SK-N-SH (cell line): ENCODE data around the gene AUTS2. TPM values are rescaled to one million over a fixed set of nuclear protein-coding genes. Genes with fewer than 3 reads are reported as not detected.

ENCODE experiments used
- CTCF ChIA-PET: fragments of 300-600, 350-600 bp; formaldehyde crosslinking; extraction: SDS; loops from one replicate; lab custom pipeline; 2021; lab: Yijun Ruan, JAX
- POLR2A ChIA-PET: fragments of 350-600 bp; sonication (Branson Sonifier 250); formaldehyde crosslinking; extraction: SDS; loops from one replicate; lab custom pipeline; 2020; ENCODE audit warnings: antibody characterized with exemption, inconsistent platforms; lab: Yijun Ruan, JAX
- DNase-seq: peaks from one replicate; pipeline ENCODE4 v3.0.0; 2012
- H2AFZ ChIP-seq: fragments of 200-600 bp; sonication (generic); 2 replicates; pipeline ENCODE4 v1.8.1; 2016; ENCODE audit warnings: antibody characterized with exemption, mild to moderate bottlenecking, low read depth
- H3F3A ChIP-seq: fragments of 200-600 bp; sonication (generic); replicated peaks from 2 replicates; pipeline ENCODE3; 2016; ENCODE audit warnings: antibody characterized with exemption, mild to moderate bottlenecking; ENCODE audit not compliant: insufficient read depth
- H3K27ac ChIP-seq, 2 experiments: fragments of 200-500 bp in 1 of 2; fragments of 200-600 bp in 1 of 2; sonication (Bioruptor generic) in 1 of 2; sonication (generic), shearing (Covaris generic) in 1 of 2; 2 replicates each; pipeline versions ENCODE4 v1.5.1 to v1.6.1; 2014 to 2016; ENCODE audit warnings: low read depth in 2 of 2, inconsistent platforms in 1 of 2, low read length in 1 of 2, mild to moderate bottlenecking in 1 of 2, mixed read lengths in 1 of 2
- H3K27me3 ChIP-seq: fragments of 200-600 bp; sonication (generic), shearing (Covaris generic); 2 replicates; pipeline ENCODE4 v1.6.1; 2016; ENCODE audit warnings: mixed run types; ENCODE audit not compliant: insufficient read depth
- H3K36me3 ChIP-seq, 2 experiments: fragments of 200-500 bp in 1 of 2; fragments of 200-600 bp in 1 of 2; sonication (Bioruptor generic) in 1 of 2; sonication (generic) in 1 of 2; replicated peaks in 1 of 2; 2 replicates each; pipeline versions ENCODE3 to v1.5.1; 2014 to 2016; ENCODE audit warnings: low read length in 1 of 2, mild to moderate bottlenecking in 1 of 2; ENCODE audit not compliant: insufficient read depth in 2 of 2, control insufficient read depth in 1 of 2
- H3K4me1 ChIP-seq, 2 experiments: fragments of 200-500 bp in 1 of 2; fragments of 200-600 bp in 1 of 2; sonication (Bioruptor generic) in 1 of 2; sonication (generic), shearing (Covaris generic) in 1 of 2; 2 replicates each; pipeline versions ENCODE4 v1.5.1 to v1.6.1; 2014 to 2016; ENCODE audit warnings: low read depth in 1 of 2, low read length in 1 of 2, mixed run types in 1 of 2; ENCODE audit not compliant: insufficient read depth in 2 of 2, control insufficient read depth in 1 of 2
- H3K4me2 ChIP-seq: fragments of 200-600 bp; sonication (generic), shearing (Covaris generic); 2 replicates; pipeline ENCODE4 v1.6.1; 2017; ENCODE audit warnings: mixed run types
- H3K4me3 ChIP-seq, 2 experiments: fragments of 200-500 bp in 1 of 2; fragments of 200-600 bp in 1 of 2; sonication (Bioruptor generic) in 1 of 2; sonication (generic), shearing (Covaris generic) in 1 of 2; 2 replicates each; pipeline versions ENCODE4 v1.5.1 to v1.8.1; 2014 to 2016; ENCODE audit warnings: low read depth in 2 of 2, inconsistent platforms in 1 of 2, low read length in 1 of 2, mild to moderate bottlenecking in 1 of 2, mixed read lengths in 1 of 2, moderate library complexity in 1 of 2
- H3K79me2 ChIP-seq: fragments of 200-600 bp; sonication (generic); 2 replicates; pipeline ENCODE4 v1.8.1; 2017; ENCODE audit warnings: mild to moderate bottlenecking; ENCODE audit not compliant: insufficient read depth
- H3K9ac ChIP-seq: fragments of 200-600 bp; sonication (generic); 2 replicates; pipeline ENCODE4 v1.6.1; 2017; ENCODE audit warnings: mixed run types
- H3K9me2 ChIP-seq: fragments of 200-600 bp; sonication (generic); 2 replicates; pipeline ENCODE4 v1.6.1; 2017; ENCODE audit warnings: mixed run types
- H3K9me3 ChIP-seq: fragments of 200-600 bp; sonication (generic); 2 replicates; pipeline ENCODE4 v1.6.1; 2017; ENCODE audit warnings: mixed run types, mild to moderate bottlenecking, moderate library complexity
- H4K20me1 ChIP-seq: fragments of 200-600 bp; sonication (generic); 2 replicates; pipeline ENCODE4 v1.6.1; 2017; ENCODE audit warnings: mild to moderate bottlenecking, mixed run types; ENCODE audit not compliant: insufficient read depth
- ELF1 ChIP-seq: IDR thresholded peaks from 2 replicates; pipeline ENCODE4 v1.4.0; 2012
- FOSL2 ChIP-seq: IDR thresholded peaks from 2 replicates; pipeline ENCODE4 v1.4.0; 2012; ENCODE audit warnings: low read depth, mild to moderate bottlenecking, moderate library complexity, borderline replicate concordance
- FOXJ3 ChIP-seq: sonication (generic); formaldehyde crosslinking; IDR thresholded peaks from 2 replicates; pipeline ENCODE4 v1.5.1; 2020; ENCODE audit warnings: mild to moderate bottlenecking, missing genetic modification reagents
- FOXM1 ChIP-seq: IDR thresholded peaks from 2 replicates; pipeline ENCODE4 v1.4.0; 2012; ENCODE audit warnings: low read depth, mild to moderate bottlenecking
- GATA2 ChIP-seq: sonication (generic); formaldehyde crosslinking; IDR thresholded peaks from 2 replicates; pipeline ENCODE4 v1.5.0; 2020; ENCODE audit warnings: mild to moderate bottlenecking, missing genetic modification reagents
- MXI1 ChIP-seq: IDR thresholded peaks from 2 replicates; pipeline ENCODE4 v1.6.1; 2012; ENCODE audit warnings: mild to moderate bottlenecking, low read depth, low read length, improper control_type of control experiment
- NFIC ChIP-seq: IDR thresholded peaks from 2 replicates; pipeline ENCODE4 v1.4.0; 2012; ENCODE audit warnings: borderline replicate concordance
- POLR2AphosphoS5 ChIP-seq: IDR thresholded peaks from 2 replicates; pipeline ENCODE4 v1.6.1; 2012; ENCODE audit warnings: low read depth, low read length
- RAD21 ChIP-seq: IDR thresholded peaks from 2 replicates; pipeline ENCODE4 v1.6.1; 2012; ENCODE audit warnings: mild to moderate bottlenecking, low read length
- RCOR1 ChIP-seq: fragments of 150-350 bp; IDR thresholded peaks from 2 replicates; pipeline ENCODE4 v1.6.1; 2017; ENCODE audit warnings: antibody characterized with exemption, low read length
- SMC3 ChIP-seq: IDR thresholded peaks from 2 replicates; pipeline ENCODE4 v1.6.1; 2012; ENCODE audit warnings: low read depth, low read length, improper control_type of control experiment
- USF2 ChIP-seq: fragments of 150-350 bp; IDR thresholded peaks from 2 replicates; pipeline ENCODE4 v1.6.1; 2017; ENCODE audit warnings: antibody characterized with exemption, low read length, low read depth, borderline replicate concordance
- WGBS: methylation state at CpG from one replicate; pipeline ENCODE4 v1.1.6; 2017; ENCODE audit warnings: low lambda C conversion rate; 5-methylcytosine and 5-hydroxymethylcytosine counted together
- polyA plus RNA-seq, 3 experiments: library from polyadenylated mRNA; depleted of rRNA; stranded (reverse); fragments of >200 nt; gene quantifications; 2 replicates each; pipeline ENCODE4 v1.2.3, GENCODE V29; 2012
- TF ChIP-seq, protein P1 (sequence below): fragments of 150-350 bp; IDR thresholded peaks from 2 replicates; pipeline ENCODE4 v1.6.1; 2016; ENCODE audit warnings: mild to moderate bottlenecking, low read depth, low read length
- TF ChIP-seq, protein P2 (sequence below): IDR thresholded peaks from 2 replicates; pipeline ENCODE4 v1.4.0; 2012; ENCODE audit warnings: low read depth, borderline replicate concordance
- TF ChIP-seq, protein P3 (sequence below): IDR thresholded peaks from 2 replicates; pipeline ENCODE4 v1.4.0; 2012; ENCODE audit warnings: low read depth
- TF ChIP-seq, protein P4 (sequence below): IDR thresholded peaks from 2 replicates; pipeline ENCODE4 v1.6.1; 2012; ENCODE audit warnings: mild to moderate bottlenecking, low read depth, low read length, moderate library complexity

The AUTS2 gene
- polyA plus RNA-seq, 1 of the 3 experiments (the other 2 are of a cell fraction): 15.6 TPM

DNA sequence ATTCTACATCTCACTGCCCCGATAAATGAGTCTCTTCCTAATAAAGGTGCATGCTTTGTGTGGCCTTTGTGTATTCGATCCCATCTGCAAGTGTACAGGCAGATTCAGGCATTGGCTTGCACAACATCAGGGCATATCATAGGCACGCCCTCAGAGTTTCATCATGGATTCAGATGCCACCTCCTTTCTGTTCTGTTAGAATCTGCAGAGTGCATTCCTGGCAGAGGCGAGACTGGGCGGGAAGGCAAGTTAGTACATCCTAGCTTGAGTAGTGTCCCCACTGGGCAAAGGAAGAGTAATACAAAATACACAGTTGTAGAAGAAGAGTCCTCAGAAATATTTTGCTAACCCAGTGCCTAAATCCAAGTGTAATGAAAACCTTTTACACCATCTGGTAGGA, 1187.2 kb downstream of the AUTS2 start:
- Histone ChIP-seq H3K4me2 (no peak overlapping the region), H3K4me1 (no peaks in the 10 kb centered on the region), H3K27me3 (no peaks in the 10 kb centered on the region), H3K4me3 (no peak overlapping the region), H3K36me3 (peaks cover 81 to 91% of the 10 kb centered on the region in 2 experiments), H4K20me1 (peaks cover 6% of the 10 kb centered on the region; the same call in 1 of the 2 replicates), H2AFZ (no peak overlapping the region), H3K9me2 (no peaks in the 10 kb centered on the region), H3F3A (peaks cover 4% of the 10 kb centered on the region), H3K9ac (no peak overlapping the region), H3K27ac (no peak overlapping the region), H3K9me3 (no peaks in the 10 kb centered on the region), H3K79me2 (no peaks in the 10 kb centered on the region)
- no peak for DNase-seq
- 87% methylated on average over 5 of the region's 5 CpGs for WGBS
- TF ChIP-seq RCOR1 (no peak), FOSL2 (no peak), ELF1 (no peak), USF2 (no peak), POLR2AphosphoS5 (no peak), FOXJ3 (no peak), MXI1 (no peak), FOXM1 (no peak)
- TF ChIP-seq, protein P1, sequence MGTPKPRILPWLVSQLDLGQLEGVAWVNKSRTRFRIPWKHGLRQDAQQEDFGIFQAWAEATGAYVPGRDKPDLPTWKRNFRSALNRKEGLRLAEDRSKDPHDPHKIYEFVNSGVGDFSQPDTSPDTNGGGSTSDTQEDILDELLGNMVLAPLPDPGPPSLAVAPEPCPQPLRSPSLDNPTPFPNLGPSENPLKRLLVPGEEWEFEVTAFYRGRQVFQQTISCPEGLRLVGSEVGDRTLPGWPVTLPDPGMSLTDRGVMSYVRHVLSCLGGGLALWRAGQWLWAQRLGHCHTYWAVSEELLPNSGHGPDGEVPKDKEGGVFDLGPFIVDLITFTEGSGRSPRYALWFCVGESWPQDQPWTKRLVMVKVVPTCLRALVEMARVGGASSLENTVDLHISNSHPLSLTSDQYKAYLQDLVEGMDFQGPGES: no peak
- TF ChIP-seq, protein P2, sequence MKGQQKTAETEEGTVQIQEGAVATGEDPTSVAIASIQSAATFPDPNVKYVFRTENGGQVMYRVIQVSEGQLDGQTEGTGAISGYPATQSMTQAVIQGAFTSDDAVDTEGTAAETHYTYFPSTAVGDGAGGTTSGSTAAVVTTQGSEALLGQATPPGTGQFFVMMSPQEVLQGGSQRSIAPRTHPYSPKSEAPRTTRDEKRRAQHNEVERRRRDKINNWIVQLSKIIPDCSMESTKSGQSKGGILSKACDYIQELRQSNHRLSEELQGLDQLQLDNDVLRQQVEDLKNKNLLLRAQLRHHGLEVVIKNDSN: no peak
- TF ChIP-seq, protein P3, sequence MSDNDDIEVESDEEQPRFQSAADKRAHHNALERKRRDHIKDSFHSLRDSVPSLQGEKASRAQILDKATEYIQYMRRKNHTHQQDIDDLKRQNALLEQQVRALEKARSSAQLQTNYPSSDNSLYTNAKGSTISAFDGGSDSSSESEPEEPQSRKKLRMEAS: no peak
- CTCF ChIA-PET: interaction anchor here (0.8 kb wide), 1 partner anchor 8 kb away, joined by 3 read pairs; no protein-coding TSS in a partner anchor
- POLR2A ChIA-PET: no interaction called here

GRCh38 chr7:70786076-70786475, 1187.8 kb downstream of the AUTS2 start:
- no peaks in the 10 kb centered on the region for H3K9me2 ChIP-seq
- peaks cover 6% of the 10 kb centered on the region; the same call in 1 of the 2 replicates for H4K20me1 ChIP-seq
- 93% methylated on average over 6 of the region's 6 CpGs for WGBS
- H2AFZ ChIP-seq: no peak overlapping the region
- H3K4me2 ChIP-seq: no peak overlapping the region
- peaks cover 4% of the 10 kb centered on the region for H3F3A ChIP-seq
- H3K4me3 ChIP-seq: no peak overlapping the region
- no peaks in the 10 kb centered on the region for H3K27me3 ChIP-seq
- no peaks in the 10 kb centered on the region for H3K9me3 ChIP-seq
- ChIA-PET CTCF (interaction anchor here (3.0 kb wide), 1 partner anchor 10 kb away, joined by 16 read pairs; no protein-coding TSS in a partner anchor), POLR2A (no interaction called here)
- no peak overlapping the region for H3K27ac ChIP-seq
- TF ChIP-seq, protein P4, sequence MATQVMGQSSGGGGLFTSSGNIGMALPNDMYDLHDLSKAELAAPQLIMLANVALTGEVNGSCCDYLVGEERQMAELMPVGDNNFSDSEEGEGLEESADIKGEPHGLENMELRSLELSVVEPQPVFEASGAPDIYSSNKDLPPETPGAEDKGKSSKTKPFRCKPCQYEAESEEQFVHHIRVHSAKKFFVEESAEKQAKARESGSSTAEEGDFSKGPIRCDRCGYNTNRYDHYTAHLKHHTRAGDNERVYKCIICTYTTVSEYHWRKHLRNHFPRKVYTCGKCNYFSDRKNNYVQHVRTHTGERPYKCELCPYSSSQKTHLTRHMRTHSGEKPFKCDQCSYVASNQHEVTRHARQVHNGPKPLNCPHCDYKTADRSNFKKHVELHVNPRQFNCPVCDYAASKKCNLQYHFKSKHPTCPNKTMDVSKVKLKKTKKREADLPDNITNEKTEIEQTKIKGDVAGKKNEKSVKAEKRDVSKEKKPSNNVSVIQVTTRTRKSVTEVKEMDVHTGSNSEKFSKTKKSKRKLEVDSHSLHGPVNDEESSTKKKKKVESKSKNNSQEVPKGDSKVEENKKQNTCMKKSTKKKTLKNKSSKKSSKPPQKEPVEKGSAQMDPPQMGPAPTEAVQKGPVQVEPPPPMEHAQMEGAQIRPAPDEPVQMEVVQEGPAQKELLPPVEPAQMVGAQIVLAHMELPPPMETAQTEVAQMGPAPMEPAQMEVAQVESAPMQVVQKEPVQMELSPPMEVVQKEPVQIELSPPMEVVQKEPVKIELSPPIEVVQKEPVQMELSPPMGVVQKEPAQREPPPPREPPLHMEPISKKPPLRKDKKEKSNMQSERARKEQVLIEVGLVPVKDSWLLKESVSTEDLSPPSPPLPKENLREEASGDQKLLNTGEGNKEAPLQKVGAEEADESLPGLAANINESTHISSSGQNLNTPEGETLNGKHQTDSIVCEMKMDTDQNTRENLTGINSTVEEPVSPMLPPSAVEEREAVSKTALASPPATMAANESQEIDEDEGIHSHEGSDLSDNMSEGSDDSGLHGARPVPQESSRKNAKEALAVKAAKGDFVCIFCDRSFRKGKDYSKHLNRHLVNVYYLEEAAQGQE: no peak
- TF ChIP-seq FOXJ3: no peak
- TF ChIP-seq POLR2AphosphoS5: no peak
- no peak for TF ChIP-seq GATA2 (CRISPR knock-in tag)
- TF ChIP-seq NFIC: no peak
- no peak for TF ChIP-seq SMC3
- TF ChIP-seq RAD21: no peak
- TF ChIP-seq, protein P3: no peak
- no peaks in the 10 kb centered on the region for H3K79me2 ChIP-seq
- no peaks in the 10 kb centered on the region for H3K4me1 ChIP-seq
- no peak for DNase-seq
- H3K9ac ChIP-seq: no peak overlapping the region
- peaks cover 78 to 97% of the 10 kb centered on the region in 2 experiments for H3K36me3 ChIP-seq
